Amniotic epithelial cell (primary cell): ENCODE data around the gene CEBPE.

ENCODE experiments used
- DNase-seq: peaks from one replicate; pipeline ENCODE4 v3.0.0-alpha.2; 2010; ENCODE audit warnings: low read depth

The CEBPE gene

GRCh38 chr14:23076785-23077408 lies 42.2 kb downstream of the CEBPE start:
- no peak for DNase-seq

GRCh38 chr14:23074906-23075305 lies 44.1 kb downstream of the CEBPE start:
- DNase-seq, result no peak

- no peak for DNase-seq
Measured at GRCh38 chr14:23071921-23072539, 47.0 kb downstream of the CEBPE start.

GRCh38 chr14:23071244-23071920 lies 47.7 kb downstream of the CEBPE start:
- DNase-seq, result peak; percentile 96

- DNase-seq, result peak; percentile 64
Measured at GRCh38 chr14:23070262-23071129, 48.6 kb downstream of the CEBPE start.

- no peak for DNase-seq
Measured at GRCh38 chr14:23069413-23069806, 49.6 kb downstream of the CEBPE start.

GRCh38 chr14:23068789-23069412 lies 50.2 kb downstream of the CEBPE start:
- DNase-seq, result peak; percentile 93

GRCh38 chr14:23067847-23068788 lies 50.9 kb downstream of the CEBPE start:
- no peak for DNase-seq
